ENCODE data around the gene POLA2.
"Not testable (repeated sequence)": the region's sequence is repeated elsewhere in the genome, so short reads cannot be mapped to it uniquely, and the experiment has no call there.

POLA2 gene

GRCh38 chr11:65241692-65242091 lies 20.1 kb upstream of the POLA2 start:
- DNase-seq (ENCODE audit: low read depth in 3 of 3): no peak

GRCh38 chr11:65242389-65242788 lies 19.4 kb upstream of the POLA2 start:
- DNase-seq (ENCODE audit: low read depth in 3 of 3): no peak

GRCh38 chr11:65243797-65244196 lies 18.0 kb upstream of the POLA2 start:
- DNase-seq (ENCODE audit: low read depth in 3 of 3): no peak

- DNase-seq (ENCODE audit: low read depth in 3 of 3): not testable (repeated sequence)
Observed at GRCh38 chr11:65245046-65245445, 16.7 kb upstream of the POLA2 start.

GRCh38 chr11:65246506-65246905 lies 15.3 kb upstream of the POLA2 start:
- DNase-seq (ENCODE audit: low read depth in 3 of 3): no peak

- DNase-seq (ENCODE audit: low read depth in 3 of 3): not testable (repeated sequence)
Observed at GRCh38 chr11:65248184-65248710, 13.5 kb upstream of the POLA2 start.

GRCh38 chr11:65251476-65251875 lies 10.3 kb upstream of the POLA2 start:
- DNase-seq (ENCODE audit: low read depth in 3 of 3): no peak

GRCh38 chr11:65254724-65255123 lies 7.0 kb upstream of the POLA2 start:
- no peak for DNase-seq (ENCODE audit: low read depth in 3 of 3)

GRCh38 chr11:65258988-65259387 lies 2.8 kb upstream of the POLA2 start:
- no peak for DNase-seq (ENCODE audit: low read depth in 3 of 3)

- no peak for DNase-seq (ENCODE audit: low read depth in 3 of 3)
Observed at GRCh38 chr11:65260302-65260701, 1.5 kb upstream of the POLA2 start.

GRCh38 chr11:65260756-65261590 lies 789 bp upstream of the POLA2 start:
- DNase-seq (ENCODE audit: low read depth in 3 of 3): no peak

- DNase-seq (ENCODE audit: low read depth in 3 of 3): peak in 1 of 3 donors; percentile 22
Observed at GRCh38 chr11:65262381-65262680, 569 bp downstream of the POLA2 start.

GRCh38 chr11:65262776-65263175 lies 1.0 kb downstream of the POLA2 start:
- no peak for DNase-seq (ENCODE audit: low read depth in 3 of 3)

GRCh38 chr11:65264747-65265146 lies 3.0 kb downstream of the POLA2 start:
- DNase-seq (ENCODE audit: low read depth in 3 of 3): not testable (repeated sequence)

GRCh38 chr11:65266210-65266609 lies 4.4 kb downstream of the POLA2 start:
- no peak for DNase-seq (ENCODE audit: low read depth in 3 of 3)

- DNase-seq (ENCODE audit: low read depth in 3 of 3): no peak
Observed at GRCh38 chr11:65274735-65275682, 13.2 kb downstream of the POLA2 start.

- DNase-seq (ENCODE audit: low read depth in 3 of 3): no peak
Observed at GRCh38 chr11:65275906-65276305, 14.1 kb downstream of the POLA2 start.

GRCh38 chr11:65277631-65278277 lies 16.0 kb downstream of the POLA2 start:
- DNase-seq (ENCODE audit: low read depth in 3 of 3): no peak

GRCh38 chr11:65278356-65278755 lies 16.6 kb downstream of the POLA2 start:
- no peak for DNase-seq (ENCODE audit: low read depth in 3 of 3)

- DNase-seq (ENCODE audit: low read depth in 3 of 3): no peak
Observed at GRCh38 chr11:65279279-65279678, 17.5 kb downstream of the POLA2 start.

- peak in 2 of 3 donors; percentile 24 to 58 for DNase-seq (ENCODE audit: low read depth in 3 of 3)
Observed at GRCh38 chr11:65279741-65280440, 18.1 kb downstream of the POLA2 start.

All from stimulated activated CD4-positive, alpha-beta T cell treated with anti-CD3 and anti-CD28 coated beads, TNF-alpha, amount 100 ng/mL, for 48 hours (primary cell).